Measurements from ENCODE around the gene UBE2F. TPM values are rescaled to one million over a fixed set of nuclear protein-coding genes. Genes with fewer than 3 reads are reported as not detected.

Gene UBE2F
- total and polyA plus RNA-seq, 2 of the 13 experiments (the other 11 are each of a cell fraction or from before 2014, with no cell fraction given) = 35.4 to 73.1 TPM

DNA sequence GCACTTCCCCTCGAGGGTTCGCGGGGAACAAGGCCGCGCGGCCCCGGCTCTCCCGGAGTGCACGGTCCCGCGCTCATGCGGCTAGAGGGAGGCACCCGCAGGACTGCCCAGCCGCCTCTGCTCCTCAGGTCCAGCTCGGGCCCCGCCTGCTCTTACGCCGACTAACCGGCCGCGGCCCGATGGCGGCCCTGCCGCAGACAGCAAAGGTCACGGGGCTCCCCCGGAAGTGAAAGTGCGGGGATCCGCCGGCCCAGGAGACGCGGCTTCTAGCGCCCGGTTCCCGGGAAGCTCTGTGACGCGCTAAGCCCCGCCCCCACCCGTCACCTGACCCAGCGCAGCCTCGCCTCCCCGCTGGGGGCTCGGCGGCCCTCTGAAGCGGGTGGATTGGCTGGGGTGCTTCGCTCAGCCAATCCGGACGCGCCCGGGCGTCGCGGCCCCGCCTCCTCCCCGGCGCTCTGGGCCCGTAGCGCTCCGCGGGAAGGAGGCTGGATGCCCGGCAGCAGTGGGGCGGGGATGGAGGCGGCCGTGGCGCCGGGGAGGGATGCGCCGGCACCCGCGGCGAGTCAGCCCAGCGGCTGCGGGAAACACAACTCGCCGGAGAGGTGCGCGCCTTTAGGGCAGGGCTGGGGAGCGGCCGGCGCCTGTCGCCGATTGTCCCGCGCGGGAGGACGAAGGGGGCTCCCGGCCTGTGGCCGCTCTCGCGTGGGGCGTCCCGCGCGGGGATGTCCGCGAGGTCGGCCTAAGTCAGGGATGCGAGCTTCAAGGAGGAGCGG, 93.9 kb downstream of the UBE2F start, which contains the start of gene SCLY (continued):
- TF ChIP-seq, protein P1, sequence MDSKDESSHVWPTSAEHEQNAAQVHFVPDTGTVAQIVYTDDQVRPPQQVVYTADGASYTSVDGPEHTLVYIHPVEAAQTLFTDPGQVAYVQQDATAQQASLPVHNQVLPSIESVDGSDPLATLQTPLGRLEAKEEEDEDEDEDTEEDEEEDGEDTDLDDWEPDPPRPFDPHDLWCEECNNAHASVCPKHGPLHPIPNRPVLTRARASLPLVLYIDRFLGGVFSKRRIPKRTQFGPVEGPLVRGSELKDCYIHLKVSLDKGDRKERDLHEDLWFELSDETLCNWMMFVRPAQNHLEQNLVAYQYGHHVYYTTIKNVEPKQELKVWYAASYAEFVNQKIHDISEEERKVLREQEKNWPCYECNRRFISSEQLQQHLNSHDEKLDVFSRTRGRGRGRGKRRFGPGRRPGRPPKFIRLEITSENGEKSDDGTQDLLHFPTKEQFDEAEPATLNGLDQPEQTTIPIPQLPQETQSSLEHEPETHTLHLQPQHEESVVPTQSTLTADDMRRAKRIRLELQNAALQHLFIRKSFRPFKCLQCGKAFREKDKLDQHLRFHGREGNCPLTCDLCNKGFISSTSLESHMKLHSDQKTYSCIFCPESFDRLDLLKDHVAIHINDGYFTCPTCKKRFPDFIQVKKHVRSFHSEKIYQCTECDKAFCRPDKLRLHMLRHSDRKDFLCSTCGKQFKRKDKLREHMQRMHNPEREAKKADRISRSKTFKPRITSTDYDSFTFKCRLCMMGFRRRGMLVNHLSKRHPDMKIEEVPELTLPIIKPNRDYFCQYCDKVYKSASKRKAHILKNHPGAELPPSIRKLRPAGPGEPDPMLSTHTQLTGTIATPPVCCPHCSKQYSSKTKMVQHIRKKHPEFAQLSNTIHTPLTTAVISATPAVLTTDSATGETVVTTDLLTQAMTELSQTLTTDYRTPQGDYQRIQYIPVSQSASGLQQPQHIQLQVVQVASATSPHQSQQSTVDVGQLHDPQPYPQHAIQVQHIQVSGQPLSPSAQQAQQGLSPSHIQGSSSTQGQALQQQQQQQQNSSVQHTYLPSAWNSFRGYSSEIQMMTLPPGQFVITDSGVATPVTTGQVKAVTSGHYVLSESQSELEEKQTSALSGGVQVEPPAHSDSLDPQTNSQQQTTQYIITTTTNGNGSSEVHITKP (CRISPR knock-in tag; IDR thresholded peaks at IDR 0.05; ENCODE audit: low read depth) = 0 out of 2 replicates have a peak, but pooled peaks have one; percentile 58
- TF ChIP-seq ARNT2 (CRISPR knock-in tag; IDR thresholded peaks at IDR 0.05; ENCODE audit: low read depth) (peak; percentile 94), ZNF207 (IDR thresholded peaks at IDR 0.05; ENCODE audit: borderline replicate concordance) (no peak), MAFK (conservative IDR thresholded peaks at IDR 0.05 in 1 of 2, IDR thresholded peaks at IDR 0.05 in 1 of 2; ENCODE audit: low read length in 2 of 2) (no peak), MED1 (CRISPR knock-in tag; IDR thresholded peaks at IDR 0.05) (peak; percentile 81), HMG20A (CRISPR knock-in tag; IDR thresholded peaks at IDR 0.05; ENCODE audit: borderline replicate concordance) (peak; percentile 55), ZNF713 (CRISPR knock-in tag; IDR thresholded peaks at IDR 0.05) (0 out of 2 replicates have a peak, but pooled peaks have one; percentile 74), SSRP1 (CRISPR knock-in tag; IDR thresholded peaks at IDR 0.05) (no peak)
- TF ChIP-seq, protein P2, sequence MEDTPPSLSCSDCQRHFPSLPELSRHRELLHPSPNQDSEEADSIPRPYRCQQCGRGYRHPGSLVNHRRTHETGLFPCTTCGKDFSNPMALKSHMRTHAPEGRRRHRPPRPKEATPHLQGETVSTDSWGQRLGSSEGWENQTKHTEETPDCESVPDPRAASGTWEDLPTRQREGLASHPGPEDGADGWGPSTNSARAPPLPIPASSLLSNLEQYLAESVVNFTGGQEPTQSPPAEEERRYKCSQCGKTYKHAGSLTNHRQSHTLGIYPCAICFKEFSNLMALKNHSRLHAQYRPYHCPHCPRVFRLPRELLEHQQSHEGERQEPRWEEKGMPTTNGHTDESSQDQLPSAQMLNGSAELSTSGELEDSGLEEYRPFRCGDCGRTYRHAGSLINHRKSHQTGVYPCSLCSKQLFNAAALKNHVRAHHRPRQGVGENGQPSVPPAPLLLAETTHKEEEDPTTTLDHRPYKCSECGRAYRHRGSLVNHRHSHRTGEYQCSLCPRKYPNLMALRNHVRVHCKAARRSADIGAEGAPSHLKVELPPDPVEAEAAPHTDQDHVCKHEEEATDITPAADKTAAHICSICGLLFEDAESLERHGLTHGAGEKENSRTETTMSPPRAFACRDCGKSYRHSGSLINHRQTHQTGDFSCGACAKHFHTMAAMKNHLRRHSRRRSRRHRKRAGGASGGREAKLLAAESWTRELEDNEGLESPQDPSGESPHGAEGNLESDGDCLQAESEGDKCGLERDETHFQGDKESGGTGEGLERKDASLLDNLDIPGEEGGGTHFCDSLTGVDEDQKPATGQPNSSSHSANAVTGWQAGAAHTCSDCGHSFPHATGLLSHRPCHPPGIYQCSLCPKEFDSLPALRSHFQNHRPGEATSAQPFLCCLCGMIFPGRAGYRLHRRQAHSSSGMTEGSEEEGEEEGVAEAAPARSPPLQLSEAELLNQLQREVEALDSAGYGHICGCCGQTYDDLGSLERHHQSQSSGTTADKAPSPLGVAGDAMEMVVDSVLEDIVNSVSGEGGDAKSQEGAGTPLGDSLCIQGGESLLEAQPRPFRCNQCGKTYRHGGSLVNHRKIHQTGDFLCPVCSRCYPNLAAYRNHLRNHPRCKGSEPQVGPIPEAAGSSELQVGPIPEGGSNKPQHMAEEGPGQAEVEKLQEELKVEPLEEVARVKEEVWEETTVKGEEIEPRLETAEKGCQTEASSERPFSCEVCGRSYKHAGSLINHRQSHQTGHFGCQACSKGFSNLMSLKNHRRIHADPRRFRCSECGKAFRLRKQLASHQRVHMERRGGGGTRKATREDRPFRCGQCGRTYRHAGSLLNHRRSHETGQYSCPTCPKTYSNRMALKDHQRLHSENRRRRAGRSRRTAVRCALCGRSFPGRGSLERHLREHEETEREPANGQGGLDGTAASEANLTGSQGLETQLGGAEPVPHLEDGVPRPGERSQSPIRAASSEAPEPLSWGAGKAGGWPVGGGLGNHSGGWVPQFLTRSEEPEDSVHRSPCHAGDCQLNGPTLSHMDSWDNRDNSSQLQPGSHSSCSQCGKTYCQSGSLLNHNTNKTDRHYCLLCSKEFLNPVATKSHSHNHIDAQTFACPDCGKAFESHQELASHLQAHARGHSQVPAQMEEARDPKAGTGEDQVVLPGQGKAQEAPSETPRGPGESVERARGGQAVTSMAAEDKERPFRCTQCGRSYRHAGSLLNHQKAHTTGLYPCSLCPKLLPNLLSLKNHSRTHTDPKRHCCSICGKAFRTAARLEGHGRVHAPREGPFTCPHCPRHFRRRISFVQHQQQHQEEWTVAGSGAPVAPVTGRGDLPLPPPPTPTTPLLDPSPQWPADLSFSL (CRISPR knock-in tag; IDR thresholded peaks at IDR 0.05) = peak; percentile 60; the same call in 1 of the 2 replicates
- TF ChIP-seq, protein P3, sequence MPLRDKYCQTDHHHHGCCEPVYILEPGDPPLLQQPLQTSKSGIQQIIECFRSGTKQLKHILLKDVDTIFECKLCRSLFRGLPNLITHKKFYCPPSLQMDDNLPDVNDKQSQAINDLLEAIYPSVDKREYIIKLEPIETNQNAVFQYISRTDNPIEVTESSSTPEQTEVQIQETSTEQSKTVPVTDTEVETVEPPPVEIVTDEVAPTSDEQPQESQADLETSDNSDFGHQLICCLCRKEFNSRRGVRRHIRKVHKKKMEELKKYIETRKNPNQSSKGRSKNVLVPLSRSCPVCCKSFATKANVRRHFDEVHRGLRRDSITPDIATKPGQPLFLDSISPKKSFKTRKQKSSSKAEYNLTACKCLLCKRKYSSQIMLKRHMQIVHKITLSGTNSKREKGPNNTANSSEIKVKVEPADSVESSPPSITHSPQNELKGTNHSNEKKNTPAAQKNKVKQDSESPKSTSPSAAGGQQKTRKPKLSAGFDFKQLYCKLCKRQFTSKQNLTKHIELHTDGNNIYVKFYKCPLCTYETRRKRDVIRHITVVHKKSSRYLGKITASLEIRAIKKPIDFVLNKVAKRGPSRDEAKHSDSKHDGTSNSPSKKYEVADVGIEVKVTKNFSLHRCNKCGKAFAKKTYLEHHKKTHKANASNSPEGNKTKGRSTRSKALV (CRISPR knock-in tag; IDR thresholded peaks at IDR 0.05) = no peak; the same call in 1 of the 2 replicates
- TF ChIP-seq, protein P4, sequence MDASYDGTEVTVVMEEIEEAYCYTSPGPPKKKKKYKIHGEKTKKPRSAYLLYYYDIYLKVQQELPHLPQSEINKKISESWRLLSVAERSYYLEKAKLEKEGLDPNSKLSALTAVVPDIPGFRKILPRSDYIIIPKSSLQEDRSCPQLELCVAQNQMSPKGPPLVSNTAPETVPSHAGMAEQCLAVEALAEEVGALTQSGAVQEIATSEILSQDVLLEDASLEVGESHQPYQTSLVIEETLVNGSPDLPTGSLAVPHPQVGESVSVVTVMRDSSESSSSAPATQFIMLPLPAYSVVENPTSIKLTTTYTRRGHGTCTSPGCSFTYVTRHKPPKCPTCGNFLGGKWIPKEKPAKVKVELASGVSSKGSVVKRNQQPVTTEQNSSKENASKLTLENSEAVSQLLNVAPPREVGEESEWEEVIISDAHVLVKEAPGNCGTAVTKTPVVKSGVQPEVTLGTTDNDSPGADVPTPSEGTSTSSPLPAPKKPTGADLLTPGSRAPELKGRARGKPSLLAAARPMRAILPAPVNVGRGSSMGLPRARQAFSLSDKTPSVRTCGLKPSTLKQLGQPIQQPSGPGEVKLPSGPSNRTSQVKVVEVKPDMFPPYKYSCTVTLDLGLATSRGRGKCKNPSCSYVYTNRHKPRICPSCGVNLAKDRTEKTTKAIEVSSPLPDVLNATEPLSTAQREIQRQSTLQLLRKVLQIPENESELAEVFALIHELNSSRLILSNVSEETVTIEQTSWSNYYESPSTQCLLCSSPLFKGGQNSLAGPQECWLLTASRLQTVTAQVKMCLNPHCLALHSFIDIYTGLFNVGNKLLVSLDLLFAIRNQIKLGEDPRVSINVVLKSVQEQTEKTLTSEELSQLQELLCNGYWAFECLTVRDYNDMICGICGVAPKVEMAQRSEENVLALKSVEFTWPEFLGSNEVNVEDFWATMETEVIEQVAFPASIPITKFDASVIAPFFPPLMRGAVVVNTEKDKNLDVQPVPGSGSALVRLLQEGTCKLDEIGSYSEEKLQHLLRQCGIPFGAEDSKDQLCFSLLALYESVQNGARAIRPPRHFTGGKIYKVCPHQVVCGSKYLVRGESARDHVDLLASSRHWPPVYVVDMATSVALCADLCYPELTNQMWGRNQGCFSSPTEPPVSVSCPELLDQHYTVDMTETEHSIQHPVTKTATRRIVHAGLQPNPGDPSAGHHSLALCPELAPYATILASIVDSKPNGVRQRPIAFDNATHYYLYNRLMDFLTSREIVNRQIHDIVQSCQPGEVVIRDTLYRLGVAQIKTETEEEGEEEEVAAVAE (CRISPR knock-in tag; IDR thresholded peaks at IDR 0.05; ENCODE audit: borderline replicate concordance) = no peak
